Ovary (tissue), 3 donors: ENCODE data around the gene CACNA1S.

ENCODE experiments used
- EP300 ChIP-seq: sonication (generic); formaldehyde crosslinking; IDR thresholded peaks from one replicate; pipeline ENCODE4 v1.6.1; 2017; ENCODE audit warnings: antibody characterized with exemption
- TF ChIP-seq, protein P1 (sequence below), 3 donors: fragments of 450-650 bp in 2 of 3; fragments of 200-600 bp in 1 of 3; IDR thresholded peaks; one replicate each; pipeline versions ENCODE4 v1.5.1 to v1.8.0; 2016 to 2022; ENCODE audit warnings: antibody characterized with exemption in 3 of 3, mild to moderate bottlenecking in 1 of 3
- donor health status: DM: no; HTN: no; CAD: no.

DNA sequence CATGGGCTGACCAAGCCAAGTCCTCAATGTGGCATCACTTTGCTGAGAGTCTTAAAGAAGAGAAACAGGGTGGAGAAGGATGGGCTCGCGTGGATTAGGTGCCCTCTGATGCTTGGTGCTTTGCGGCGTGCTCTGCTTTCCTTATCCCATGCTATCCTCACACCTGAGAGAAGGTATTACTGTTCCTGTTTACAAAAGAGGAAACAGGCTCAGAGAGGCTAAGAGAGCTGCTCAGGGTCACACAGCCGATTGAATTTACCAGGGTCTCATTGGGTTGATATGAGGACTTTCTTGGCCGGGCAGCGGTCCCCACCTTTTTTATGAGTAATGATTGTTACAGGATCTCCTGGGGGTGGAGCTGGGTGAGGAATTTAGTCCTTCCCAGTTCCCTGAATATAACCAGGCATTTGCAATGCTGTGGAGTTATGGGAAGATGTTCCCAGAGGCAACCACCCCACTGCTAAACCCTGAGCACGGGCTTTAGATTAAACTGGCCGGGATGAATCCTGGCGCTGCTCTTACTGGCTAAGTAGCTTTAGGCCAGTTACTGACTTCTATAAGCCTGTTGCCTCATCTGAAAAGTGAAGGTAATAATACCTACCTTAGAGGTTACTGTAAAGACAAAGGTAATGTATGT, 10.2 kb upstream of the CACNA1S start:
- TF ChIP-seq, protein P1, sequence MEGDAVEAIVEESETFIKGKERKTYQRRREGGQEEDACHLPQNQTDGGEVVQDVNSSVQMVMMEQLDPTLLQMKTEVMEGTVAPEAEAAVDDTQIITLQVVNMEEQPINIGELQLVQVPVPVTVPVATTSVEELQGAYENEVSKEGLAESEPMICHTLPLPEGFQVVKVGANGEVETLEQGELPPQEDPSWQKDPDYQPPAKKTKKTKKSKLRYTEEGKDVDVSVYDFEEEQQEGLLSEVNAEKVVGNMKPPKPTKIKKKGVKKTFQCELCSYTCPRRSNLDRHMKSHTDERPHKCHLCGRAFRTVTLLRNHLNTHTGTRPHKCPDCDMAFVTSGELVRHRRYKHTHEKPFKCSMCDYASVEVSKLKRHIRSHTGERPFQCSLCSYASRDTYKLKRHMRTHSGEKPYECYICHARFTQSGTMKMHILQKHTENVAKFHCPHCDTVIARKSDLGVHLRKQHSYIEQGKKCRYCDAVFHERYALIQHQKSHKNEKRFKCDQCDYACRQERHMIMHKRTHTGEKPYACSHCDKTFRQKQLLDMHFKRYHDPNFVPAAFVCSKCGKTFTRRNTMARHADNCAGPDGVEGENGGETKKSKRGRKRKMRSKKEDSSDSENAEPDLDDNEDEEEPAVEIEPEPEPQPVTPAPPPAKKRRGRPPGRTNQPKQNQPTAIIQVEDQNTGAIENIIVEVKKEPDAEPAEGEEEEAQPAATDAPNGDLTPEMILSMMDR (IDR thresholded peaks at IDR 0.05) = no peak
- TF ChIP-seq EP300 = no peak
